Tibial nerve (tissue), 4 donors: Measurements from ENCODE around the gene REPS1.

ENCODE experiments used
- EP300 ChIP-seq, 2 donors: sonication (generic); formaldehyde crosslinking; IDR thresholded peaks; one replicate each; pipeline ENCODE4 v1.6.1; 2017; ENCODE audit warnings: antibody characterized with exemption in 2 of 2, mild to moderate bottlenecking in 1 of 2
- POLR2A ChIP-seq, 2 donors: fragments of 450-650 bp; IDR thresholded peaks; one replicate each; pipeline ENCODE4 v1.6.1; 2017; ENCODE audit warnings: antibody characterized with exemption in 2 of 2, mild to moderate bottlenecking in 2 of 2, moderate library complexity in 2 of 2
- TF ChIP-seq, protein P1 (sequence below), 5 experiments: fragments of 200-600 bp in 3 of 5; fragments of 450-650 bp in 2 of 5; sonication (generic) in 3 of 5; IDR thresholded peaks; one replicate each; pipeline ENCODE4 v1.5.1; 2016 to 2019; ENCODE audit warnings: antibody characterized with exemption in 5 of 5, mild to moderate bottlenecking in 3 of 5, moderate library complexity in 2 of 5

GRCh38 chr6:138971601-138972000 is 16.5 kb downstream of the REPS1 start:
- TF ChIP-seq POLR2A (IDR thresholded peaks at IDR 0.05), result no peak
- TF ChIP-seq, protein P1, sequence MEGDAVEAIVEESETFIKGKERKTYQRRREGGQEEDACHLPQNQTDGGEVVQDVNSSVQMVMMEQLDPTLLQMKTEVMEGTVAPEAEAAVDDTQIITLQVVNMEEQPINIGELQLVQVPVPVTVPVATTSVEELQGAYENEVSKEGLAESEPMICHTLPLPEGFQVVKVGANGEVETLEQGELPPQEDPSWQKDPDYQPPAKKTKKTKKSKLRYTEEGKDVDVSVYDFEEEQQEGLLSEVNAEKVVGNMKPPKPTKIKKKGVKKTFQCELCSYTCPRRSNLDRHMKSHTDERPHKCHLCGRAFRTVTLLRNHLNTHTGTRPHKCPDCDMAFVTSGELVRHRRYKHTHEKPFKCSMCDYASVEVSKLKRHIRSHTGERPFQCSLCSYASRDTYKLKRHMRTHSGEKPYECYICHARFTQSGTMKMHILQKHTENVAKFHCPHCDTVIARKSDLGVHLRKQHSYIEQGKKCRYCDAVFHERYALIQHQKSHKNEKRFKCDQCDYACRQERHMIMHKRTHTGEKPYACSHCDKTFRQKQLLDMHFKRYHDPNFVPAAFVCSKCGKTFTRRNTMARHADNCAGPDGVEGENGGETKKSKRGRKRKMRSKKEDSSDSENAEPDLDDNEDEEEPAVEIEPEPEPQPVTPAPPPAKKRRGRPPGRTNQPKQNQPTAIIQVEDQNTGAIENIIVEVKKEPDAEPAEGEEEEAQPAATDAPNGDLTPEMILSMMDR (IDR thresholded peaks at IDR 0.05), result no peak
- no peak for TF ChIP-seq EP300 (IDR thresholded peaks at IDR 0.05)
